ENCODE measurements around the gene UNC13D.

The UNC13D gene

DNA sequence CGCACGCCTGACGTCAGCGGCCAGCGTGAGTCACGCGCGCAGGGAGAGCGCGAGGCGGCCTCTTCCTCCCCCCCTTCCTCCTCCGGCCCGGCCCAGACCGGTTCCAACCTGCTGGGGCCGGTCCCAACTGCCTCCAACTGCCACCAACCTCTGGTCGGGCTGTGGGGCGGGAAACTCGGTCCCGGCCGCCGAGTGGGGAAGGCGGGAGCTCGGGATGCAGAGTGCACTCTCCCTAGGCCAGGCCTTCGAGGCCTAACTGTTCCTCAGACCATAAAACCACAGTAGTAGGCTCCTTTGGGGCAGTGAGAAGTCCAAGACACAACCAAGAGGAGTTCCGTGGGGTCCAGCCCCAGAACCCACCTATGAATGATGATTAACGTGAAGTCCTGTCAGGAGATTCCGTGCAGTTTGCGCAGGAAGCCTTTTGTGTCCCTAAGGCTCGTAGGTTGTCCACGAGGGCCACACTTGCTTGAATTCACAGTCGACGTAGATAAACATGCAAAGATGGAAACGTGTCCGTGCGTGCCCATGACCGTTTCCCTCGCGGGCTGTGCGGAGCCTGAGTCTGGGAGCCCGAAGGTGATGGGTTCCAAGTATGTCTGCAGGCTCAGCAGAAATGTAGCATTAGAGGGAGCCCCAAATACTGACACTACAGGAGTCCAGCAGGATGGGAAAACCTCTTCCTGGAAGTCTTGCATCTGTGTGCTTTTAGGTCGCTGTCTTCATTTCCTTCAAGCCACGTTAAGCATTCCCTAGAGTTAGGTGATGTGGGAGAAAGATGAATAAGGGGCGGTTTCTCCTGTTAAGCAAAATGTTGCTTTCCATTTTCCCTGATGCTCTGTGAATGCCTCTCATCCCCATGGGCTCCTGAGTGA lies 59.0 kb downstream of the UNC13D start:
- ChIA-PET CTCF (interaction anchor here (1.0 to 5.8 kb wide), 10 partner anchors 14 to 152 kb away, joined by 3 to 35 read pairs (median 6); partner anchors contain the start of genes GALK1 and SMIM5), POLR2A (interaction anchor here (0.7 to 1.7 kb wide), 5 partner anchors 9 to 70 kb away, joined by 3 to 12 read pairs (median 4); partner anchors contain the start of gene WBP2)
- TF ChIP-seq, protein P1, sequence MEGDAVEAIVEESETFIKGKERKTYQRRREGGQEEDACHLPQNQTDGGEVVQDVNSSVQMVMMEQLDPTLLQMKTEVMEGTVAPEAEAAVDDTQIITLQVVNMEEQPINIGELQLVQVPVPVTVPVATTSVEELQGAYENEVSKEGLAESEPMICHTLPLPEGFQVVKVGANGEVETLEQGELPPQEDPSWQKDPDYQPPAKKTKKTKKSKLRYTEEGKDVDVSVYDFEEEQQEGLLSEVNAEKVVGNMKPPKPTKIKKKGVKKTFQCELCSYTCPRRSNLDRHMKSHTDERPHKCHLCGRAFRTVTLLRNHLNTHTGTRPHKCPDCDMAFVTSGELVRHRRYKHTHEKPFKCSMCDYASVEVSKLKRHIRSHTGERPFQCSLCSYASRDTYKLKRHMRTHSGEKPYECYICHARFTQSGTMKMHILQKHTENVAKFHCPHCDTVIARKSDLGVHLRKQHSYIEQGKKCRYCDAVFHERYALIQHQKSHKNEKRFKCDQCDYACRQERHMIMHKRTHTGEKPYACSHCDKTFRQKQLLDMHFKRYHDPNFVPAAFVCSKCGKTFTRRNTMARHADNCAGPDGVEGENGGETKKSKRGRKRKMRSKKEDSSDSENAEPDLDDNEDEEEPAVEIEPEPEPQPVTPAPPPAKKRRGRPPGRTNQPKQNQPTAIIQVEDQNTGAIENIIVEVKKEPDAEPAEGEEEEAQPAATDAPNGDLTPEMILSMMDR (IDR thresholded peaks at IDR 0.05; ENCODE audit: control extremely low read depth, extremely low read depth, low read depth, missing control alignments): no peak

DNA sequence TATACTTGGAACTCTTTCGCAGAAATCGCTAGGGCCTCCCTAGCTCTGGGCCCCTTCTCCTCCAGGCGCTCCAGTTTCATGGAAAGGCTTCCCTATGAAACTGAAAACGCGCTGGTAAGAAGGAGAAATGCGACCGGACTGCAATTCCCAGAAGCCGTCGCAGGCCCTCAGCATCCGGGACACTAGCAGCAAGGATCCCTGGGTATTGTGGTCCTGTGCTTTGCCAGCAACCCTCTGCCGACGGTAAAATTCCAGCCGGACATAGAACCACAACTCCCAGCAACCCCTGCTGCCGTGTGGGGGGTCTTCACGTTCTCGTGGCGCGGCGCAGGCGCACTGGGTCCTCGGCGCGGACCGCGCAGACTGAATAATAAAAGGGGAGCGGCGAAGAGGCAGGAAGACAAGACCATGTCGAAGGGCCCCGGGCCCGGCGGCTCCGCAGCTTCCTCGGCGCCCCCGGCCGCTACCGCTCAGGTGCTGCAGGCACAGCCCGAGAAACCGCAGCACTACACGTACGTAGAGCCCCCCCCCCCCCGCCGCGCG lies 59.7 kb downstream of the UNC13D start, which contains the start of gene UNK:
Gene UNK, plus strand, starts transcription at position 334 of the 543 bp plus-strand sequence. Its CDS starts 75 bp downstream, at position 409.
- peak; percentile 94 for DNase-seq (ENCODE audit: extremely low spot score)
- ChIA-PET CTCF (interaction anchor here (0.7 to 5.8 kb wide), 8 partner anchors 11 to 77 kb away, joined by 3 to 35 read pairs (median 4); partner anchors contain the start of gene GALK1), POLR2A (interaction anchor here (0.6 to 1.6 kb wide), 5 partner anchors 8 to 504 kb away, joined by 3 to 6 read pairs (median 4); partner anchors contain the start of gene WBP2)
- TF ChIP-seq, protein P1 (IDR thresholded peaks at IDR 0.05; ENCODE audit: control extremely low read depth, extremely low read depth, low read depth, missing control alignments): no peak

More for the DNA sequence above, 59.0 kb downstream of the UNC13D start:
- DNase-seq (ENCODE audit: extremely low spot score): peak; percentile 84

DNA sequence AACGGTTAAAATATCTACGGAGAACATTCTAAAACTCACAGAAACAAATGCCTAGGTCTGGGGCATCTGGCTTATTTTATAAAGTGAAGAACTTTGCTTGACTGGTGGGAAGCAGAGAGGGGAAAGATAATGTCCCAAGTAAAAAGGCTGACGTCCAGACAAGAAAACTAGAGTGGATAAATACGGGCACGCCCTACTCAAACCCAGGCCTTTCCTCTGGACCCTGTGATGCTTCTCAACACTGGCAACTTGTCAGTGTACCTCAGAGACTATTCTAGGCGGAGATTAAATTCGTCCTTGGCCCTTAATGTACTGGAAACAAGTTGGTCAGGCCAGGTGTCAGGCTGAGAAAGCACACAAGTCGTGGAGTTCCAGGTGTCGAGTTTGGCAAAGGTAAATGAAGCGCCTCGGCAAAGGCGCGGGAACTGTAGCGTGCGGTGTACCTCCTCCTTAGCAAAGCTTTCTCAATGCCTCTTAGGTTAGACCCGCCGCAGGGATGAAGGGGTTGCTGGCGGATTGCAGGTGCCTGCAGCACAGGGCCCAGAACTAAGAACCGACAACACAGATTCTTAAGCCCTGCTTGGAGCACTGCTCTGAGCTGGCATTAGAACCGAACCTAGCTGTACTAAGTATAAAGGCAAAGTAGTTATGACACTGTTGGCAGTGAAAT lies 60.3 kb downstream of the UNC13D start:
- ChIA-PET POLR2A (interaction anchor here (0.5 to 1.6 kb wide), 5 partner anchors 7 to 503 kb away, joined by 3 to 13 read pairs (median 6); no protein-coding TSS in a partner anchor), CTCF (interaction anchor here (0.7 to 5.8 kb wide), 25 partner anchors 8 to 150 kb away, joined by 3 to 35 read pairs (median 5); partner anchors contain the start of genes GALK1, MRPL38, SMIM5 and WBP2)
- no peak for DNase-seq (ENCODE audit: extremely low spot score)
- TF ChIP-seq, protein P1 (IDR thresholded peaks at IDR 0.05; ENCODE audit: control extremely low read depth, extremely low read depth, low read depth, missing control alignments): no peak

DNA sequence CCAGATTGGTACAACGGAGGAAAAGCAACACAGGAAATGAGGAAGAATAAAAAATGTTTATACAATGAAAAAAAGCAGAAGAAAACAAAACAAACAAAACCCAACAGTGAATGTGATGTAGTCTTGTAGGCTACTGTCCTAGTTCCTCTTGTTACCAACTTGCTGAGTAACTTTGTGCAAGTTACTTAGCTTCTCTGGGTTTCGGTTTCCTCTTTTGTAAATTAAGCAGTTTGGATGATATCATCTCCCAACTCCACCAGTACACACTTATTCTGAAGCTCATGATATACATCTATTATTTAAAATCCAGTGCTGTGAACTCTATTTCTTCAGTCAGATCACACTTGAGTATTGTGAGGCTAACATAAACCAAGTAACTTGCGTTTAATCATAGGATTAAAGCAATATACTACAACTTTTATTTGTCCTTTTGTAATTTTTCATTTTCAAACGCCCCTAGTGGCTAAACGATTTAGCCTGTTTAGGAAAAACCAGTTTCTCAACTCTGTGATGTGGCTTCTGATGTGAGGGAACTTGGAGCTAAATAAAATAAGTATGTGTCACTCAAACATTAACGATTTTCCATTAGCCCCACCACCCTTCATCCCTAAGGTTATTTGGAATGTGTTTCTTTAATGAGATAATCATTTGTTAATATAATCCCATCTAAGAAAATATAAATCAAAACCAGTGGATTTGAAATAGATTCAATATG lies 61.0 kb downstream of the UNC13D start:
- ChIA-PET CTCF (interaction anchor here (0.8 to 5.8 kb wide), 23 partner anchors 8 to 150 kb away, joined by 3 to 35 read pairs (median 6); partner anchors contain the start of genes GALK1, MRPL38, SMIM5 and WBP2), POLR2A (interaction anchor here (0.6 to 1.6 kb wide), 4 partner anchors 11 to 177 kb away, joined by 3 to 8 read pairs (median 4); no protein-coding TSS in a partner anchor)
- DNase-seq (ENCODE audit: extremely low spot score): peak; percentile 60
- TF ChIP-seq, protein P1 (IDR thresholded peaks at IDR 0.05; ENCODE audit: control extremely low read depth, extremely low read depth, low read depth, missing control alignments): peak; percentile 53

DNA sequence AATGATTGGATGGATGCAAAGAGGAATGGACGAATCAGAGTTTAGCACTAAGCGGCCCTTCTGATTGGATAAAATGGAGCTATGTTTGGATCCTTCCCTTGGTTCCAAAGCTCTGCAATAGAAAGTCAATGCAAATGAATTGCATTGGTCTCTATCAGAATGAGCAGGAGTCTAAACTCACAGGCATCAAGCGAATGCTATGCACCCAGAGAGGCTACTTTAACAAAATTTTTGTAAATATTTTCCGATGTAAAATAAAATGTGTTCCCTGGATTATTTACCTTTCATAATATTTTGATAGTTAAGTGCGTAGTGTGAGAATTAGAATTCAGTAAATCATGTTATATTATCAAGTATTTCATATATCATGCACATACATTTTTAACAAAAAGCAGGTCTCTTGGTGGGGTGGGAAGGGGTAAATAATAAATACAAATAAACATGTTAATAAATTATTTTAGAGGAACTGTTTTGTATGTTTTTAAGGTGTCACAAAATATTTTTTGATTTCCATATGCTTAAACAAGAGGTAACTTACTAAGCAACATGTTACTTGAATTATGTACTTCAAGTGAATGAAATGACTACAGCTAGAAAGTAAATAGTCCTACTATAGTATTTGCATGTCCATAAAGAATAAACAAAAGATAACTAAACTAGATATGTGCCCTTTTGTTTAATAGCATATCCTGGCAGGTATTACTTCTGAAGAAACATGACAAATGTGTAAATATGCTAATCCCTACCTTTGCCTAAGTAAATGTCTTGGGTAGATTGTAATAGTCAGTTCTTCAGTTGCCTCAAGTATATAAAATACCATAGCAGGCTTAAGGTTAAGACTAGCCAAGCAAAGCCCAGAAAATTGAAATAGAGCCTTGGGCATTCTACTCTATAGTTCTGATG lies 64.0 kb downstream of the UNC13D start:
- TF ChIP-seq, protein P1 (IDR thresholded peaks at IDR 0.05; ENCODE audit: control extremely low read depth, extremely low read depth, low read depth, missing control alignments): no peak
- DNase-seq (ENCODE audit: extremely low spot score): no peak
- POLR2A ChIA-PET: interaction anchor here (0.5 to 1.5 kb wide), 41 partner anchors 9 to 907 kb away, joined by 3 to 24 read pairs (median 4); partner anchors contain the start of genes FDXR, GALK1, UNC13D and WBP2
- CTCF ChIA-PET: interaction anchor here (0.7 to 8.6 kb wide), 12 partner anchors 9 to 147 kb away, joined by 3 to 71 read pairs (median 3); partner anchors contain the start of genes GALK1 and SMIM5

Data from GM10248 (cell line).